HEK293 (cell line): ENCODE measurements around the gene EIF5B.

ENCODE experiments used
- CTCF ChIA-PET: fragments of 350-600 bp; formaldehyde crosslinking; extraction: SDS; loops from one replicate; lab custom pipeline; 2021; ENCODE audit warnings: antibody characterized with exemption; lab: Yijun Ruan, JAX
- POLR2A ChIA-PET: fragments of 300-600 bp; formaldehyde crosslinking; extraction: SDS; loops from one replicate; lab custom pipeline; 2020; ENCODE audit warnings: antibody characterized with exemption, inconsistent platforms; lab: Yijun Ruan, JAX
- H3K27ac ChIP-seq: fragments of 200-500 bp; sonication (Bioruptor generic); 2 replicates; pipeline ENCODE4 v1.5.1; 2014; ENCODE audit warnings: low read depth, low read length, control low read depth, inconsistent platforms; ENCODE audit errors: extremely low read depth
- H3K36me3 ChIP-seq, 2 experiments: fragments of 200-500 bp in 1 of 2; sonication (Bioruptor generic) in 1 of 2; 1 replicate in 1 of 2; 2 replicates in 1 of 2; pipeline ENCODE4 v1.5.1; 2014 to 2017; ENCODE audit warnings: inconsistent platforms in 2 of 2, low read length in 2 of 2; ENCODE audit not compliant: control insufficient read depth in 2 of 2, insufficient read depth in 1 of 2
- H3K4me1 ChIP-seq: fragments of 200-500 bp; sonication (Bioruptor generic); 2 replicates; pipeline ENCODE4 v1.5.1; 2014; ENCODE audit warnings: mild to moderate bottlenecking, low read length, inconsistent platforms; ENCODE audit not compliant: control insufficient read depth, insufficient read depth
- H3K4me3 ChIP-seq: 2 replicates; pipeline ENCODE4 v1.5.1; 2011; ENCODE audit warnings: low read depth, mild to moderate bottlenecking, control low read depth, low read length, moderate library complexity
- H3K9me3 ChIP-seq: fragments of 200-500 bp; sonication (Bioruptor generic); 2 replicates; pipeline ENCODE4 v1.5.1; 2014; ENCODE audit warnings: low read depth, low read length, inconsistent platforms; ENCODE audit not compliant: control insufficient read depth, insufficient read depth
- KLF16 ChIP-seq: fragments of 450-650 bp; formaldehyde crosslinking; IDR thresholded peaks from 2 replicates; pipeline ENCODE4 v1.5.1; 2017; ENCODE audit warnings: missing biosample characterization, missing genetic modification characterization
- SETDB1 ChIP-seq: IDR thresholded peaks from one replicate; pipeline ENCODE4 v1.6.1; 2017; ENCODE audit warnings: mild to moderate bottlenecking, low read length, moderate library complexity, mixed read lengths; ENCODE audit not compliant: insufficient read length
- ZBTB7A ChIP-seq: fragments of 450-650 bp; formaldehyde crosslinking; IDR thresholded peaks from 2 replicates; pipeline ENCODE4 v1.5.1; 2016; ENCODE audit warnings: low read depth, missing biosample characterization, missing genetic modification characterization
- ZNF121 ChIP-seq: fragments of 450-650 bp; formaldehyde crosslinking; IDR thresholded peaks from 2 replicates; pipeline ENCODE4 v1.5.1; 2016; ENCODE audit warnings: missing biosample characterization, missing genetic modification characterization
- ZNF175 ChIP-seq: fragments of 450-650 bp; formaldehyde crosslinking; IDR thresholded peaks from 2 replicates; pipeline ENCODE4 v1.5.1; 2016; ENCODE audit warnings: missing biosample characterization, missing genetic modification characterization
- ZNF670 ChIP-seq: fragments of 450-650 bp; formaldehyde crosslinking; IDR thresholded peaks from 2 replicates; pipeline ENCODE4 v1.5.1; 2016; ENCODE audit warnings: missing biosample characterization, missing genetic modification characterization, low read depth
- ZNF677 ChIP-seq: fragments of 450-650 bp; IDR thresholded peaks from 2 replicates; pipeline ENCODE4 v1.5.0; 2018; ENCODE audit warnings: missing biosample characterization, mild to moderate bottlenecking, missing genetic modification characterization, moderate library complexity
- TF ChIP-seq, protein P1 (sequence below): fragments of 450-650 bp; formaldehyde crosslinking; IDR thresholded peaks from 2 replicates; pipeline ENCODE4 v1.5.1; 2016; ENCODE audit warnings: missing biosample characterization, missing genetic modification characterization
- TF ChIP-seq, protein P2 (sequence below): fragments of 450-650 bp; formaldehyde crosslinking; IDR thresholded peaks from 2 replicates; pipeline ENCODE4 v1.5.1; 2016; ENCODE audit warnings: missing biosample characterization, missing genetic modification characterization, borderline replicate concordance
- TF ChIP-seq, protein P3 (sequence below): fragments of 450-650 bp; formaldehyde crosslinking; IDR thresholded peaks from 2 replicates; pipeline ENCODE4 v1.5.1; 2016; ENCODE audit warnings: missing biosample characterization, missing genetic modification characterization
- TF ChIP-seq, protein P4 (sequence below): fragments of 450-650 bp; formaldehyde crosslinking; IDR thresholded peaks from 2 replicates; pipeline ENCODE4 v1.5.1; 2016; ENCODE audit warnings: missing biosample characterization, missing genetic modification characterization
- TF ChIP-seq, protein P5 (sequence below): fragments of 450-650 bp; formaldehyde crosslinking; IDR thresholded peaks from 2 replicates; pipeline ENCODE4 v1.5.1; 2016; ENCODE audit warnings: missing biosample characterization, missing genetic modification characterization

The EIF5B gene

DNA sequence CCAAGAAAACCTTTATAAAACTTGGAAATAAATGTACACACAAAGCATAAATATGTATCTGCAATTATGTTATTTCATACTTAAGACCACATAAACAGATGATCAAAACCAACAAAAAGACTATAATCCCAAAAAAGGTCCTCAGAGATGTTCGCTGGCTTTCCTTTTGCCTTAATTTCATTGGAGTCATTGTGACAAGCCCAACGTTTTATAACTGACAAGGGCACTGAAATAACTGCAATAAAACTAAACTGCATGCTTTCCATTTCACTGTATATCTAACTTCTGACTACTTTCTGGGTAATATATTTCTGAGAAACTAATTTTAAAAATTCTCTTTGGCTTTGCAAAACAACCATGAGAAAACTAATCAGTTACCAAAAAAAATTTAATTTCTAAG lies 96.2 kb downstream of the EIF5B start:
- ChIA-PET POLR2A (no interaction called here), CTCF (no interaction called here)
- H3K27ac ChIP-seq: no peak overlapping the region
- no peak for TF ChIP-seq ZNF175 (tag by site-specific recombination)
- TF ChIP-seq, protein P1, sequence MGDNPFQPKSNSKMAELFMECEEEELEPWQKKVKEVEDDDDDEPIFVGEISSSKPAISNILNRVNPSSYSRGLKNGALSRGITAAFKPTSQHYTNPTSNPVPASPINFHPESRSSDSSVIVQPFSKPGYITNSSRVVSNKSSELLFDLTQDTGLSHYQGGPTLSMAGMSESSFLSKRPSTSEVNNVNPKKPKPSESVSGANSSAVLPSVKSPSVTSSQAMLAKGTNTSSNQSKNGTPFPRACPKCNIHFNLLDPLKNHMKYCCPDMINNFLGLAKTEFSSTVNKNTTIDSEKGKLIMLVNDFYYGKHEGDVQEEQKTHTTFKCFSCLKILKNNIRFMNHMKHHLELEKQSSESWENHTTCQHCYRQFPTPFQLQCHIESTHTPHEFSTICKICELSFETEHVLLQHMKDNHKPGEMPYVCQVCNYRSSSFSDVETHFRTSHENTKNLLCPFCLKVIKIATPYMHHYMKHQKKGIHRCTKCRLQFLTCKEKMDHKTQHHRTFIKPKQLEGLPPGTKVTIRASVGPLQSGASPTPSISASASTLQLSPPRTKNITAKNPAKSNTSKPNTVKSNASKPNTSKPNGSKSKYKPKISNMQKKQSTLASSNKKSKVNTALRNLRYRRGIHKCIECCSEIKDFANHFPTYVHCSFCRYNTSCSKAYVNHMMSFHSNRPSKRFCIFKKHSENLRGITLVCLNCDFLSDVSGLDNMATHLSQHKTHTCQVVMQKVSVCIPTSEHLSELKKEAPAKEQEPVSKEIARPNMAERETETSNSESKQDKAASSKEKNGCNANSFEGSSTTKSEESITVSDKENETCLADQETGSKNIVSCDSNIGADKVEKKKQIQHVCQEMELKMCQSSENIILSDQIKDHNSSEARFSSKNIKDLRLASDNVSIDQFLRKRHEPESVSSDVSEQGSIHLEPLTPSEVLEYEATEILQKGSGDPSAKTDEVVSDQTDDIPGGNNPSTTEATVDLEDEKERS: no peak
- TF ChIP-seq SETDB1: no peak
- TF ChIP-seq, protein P2, sequence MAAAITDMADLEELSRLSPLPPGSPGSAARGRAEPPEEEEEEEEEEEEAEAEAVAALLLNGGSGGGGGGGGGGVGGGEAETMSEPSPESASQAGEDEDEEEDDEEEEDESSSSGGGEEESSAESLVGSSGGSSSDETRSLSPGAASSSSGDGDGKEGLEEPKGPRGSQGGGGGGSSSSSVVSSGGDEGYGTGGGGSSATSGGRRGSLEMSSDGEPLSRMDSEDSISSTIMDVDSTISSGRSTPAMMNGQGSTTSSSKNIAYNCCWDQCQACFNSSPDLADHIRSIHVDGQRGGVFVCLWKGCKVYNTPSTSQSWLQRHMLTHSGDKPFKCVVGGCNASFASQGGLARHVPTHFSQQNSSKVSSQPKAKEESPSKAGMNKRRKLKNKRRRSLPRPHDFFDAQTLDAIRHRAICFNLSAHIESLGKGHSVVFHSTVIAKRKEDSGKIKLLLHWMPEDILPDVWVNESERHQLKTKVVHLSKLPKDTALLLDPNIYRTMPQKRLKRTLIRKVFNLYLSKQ: no peak
- TF ChIP-seq, protein P3, sequence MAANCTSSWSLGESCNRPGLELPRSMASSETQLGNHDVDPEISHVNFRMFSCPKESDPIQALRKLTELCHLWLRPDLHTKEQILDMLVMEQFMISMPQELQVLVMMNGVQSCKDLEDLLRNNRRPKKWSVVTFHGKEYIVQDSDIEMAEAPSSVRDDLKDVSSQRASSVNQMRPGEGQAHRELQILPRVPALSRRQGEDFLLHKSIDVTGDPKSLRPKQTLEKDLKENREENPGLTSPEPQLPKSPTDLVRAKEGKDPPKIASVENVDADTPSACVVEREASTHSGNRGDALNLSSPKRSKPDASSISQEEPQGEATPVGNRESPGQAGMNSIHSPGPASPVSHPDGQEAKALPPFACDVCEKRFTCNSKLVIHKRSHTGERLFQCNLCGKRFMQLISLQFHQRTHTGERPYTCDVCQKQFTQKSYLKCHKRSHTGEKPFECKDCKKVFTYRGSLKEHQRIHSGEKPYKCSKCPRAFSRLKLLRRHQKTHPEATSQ (tag by site-specific recombination): no peak
- TF ChIP-seq ZNF677 (tag by site-specific recombination): no peak
- TF ChIP-seq ZBTB7A (tag by site-specific recombination): no peak
- TF ChIP-seq ZNF121 (tag by site-specific recombination): no peak
- no peaks in the 10 kb centered on the region for H3K9me3 ChIP-seq
- peaks cover 18 to 44% of the 10 kb centered on the region in 2 experiments for H3K36me3 ChIP-seq
- no peak overlapping the region for H3K4me3 ChIP-seq
- H3K4me1 ChIP-seq: no peaks in the 10 kb centered on the region

- Histone ChIP-seq H3K9me3 (no peaks in the 10 kb centered on the region), H3K4me3 (no peak overlapping the region), H3K27ac (no peak overlapping the region), H3K36me3 (peaks cover 9 to 41% of the 10 kb centered on the region in 2 experiments; a peak in 2 of 3 replicates), H3K4me1 (no peaks in the 10 kb centered on the region)
- CTCF ChIA-PET: interaction anchor here (0.7 kb wide), 1 partner anchor 25 kb away, joined by 3 read pairs; no protein-coding TSS in a partner anchor
- POLR2A ChIA-PET: no interaction called here
- TF ChIP-seq ZNF670 (no peak), ZNF121 (tag by site-specific recombination) (peak; percentile 48; the same call in 1 of the 2 replicates), KLF16 (tag by site-specific recombination) (no peak)
- TF ChIP-seq, protein P4, sequence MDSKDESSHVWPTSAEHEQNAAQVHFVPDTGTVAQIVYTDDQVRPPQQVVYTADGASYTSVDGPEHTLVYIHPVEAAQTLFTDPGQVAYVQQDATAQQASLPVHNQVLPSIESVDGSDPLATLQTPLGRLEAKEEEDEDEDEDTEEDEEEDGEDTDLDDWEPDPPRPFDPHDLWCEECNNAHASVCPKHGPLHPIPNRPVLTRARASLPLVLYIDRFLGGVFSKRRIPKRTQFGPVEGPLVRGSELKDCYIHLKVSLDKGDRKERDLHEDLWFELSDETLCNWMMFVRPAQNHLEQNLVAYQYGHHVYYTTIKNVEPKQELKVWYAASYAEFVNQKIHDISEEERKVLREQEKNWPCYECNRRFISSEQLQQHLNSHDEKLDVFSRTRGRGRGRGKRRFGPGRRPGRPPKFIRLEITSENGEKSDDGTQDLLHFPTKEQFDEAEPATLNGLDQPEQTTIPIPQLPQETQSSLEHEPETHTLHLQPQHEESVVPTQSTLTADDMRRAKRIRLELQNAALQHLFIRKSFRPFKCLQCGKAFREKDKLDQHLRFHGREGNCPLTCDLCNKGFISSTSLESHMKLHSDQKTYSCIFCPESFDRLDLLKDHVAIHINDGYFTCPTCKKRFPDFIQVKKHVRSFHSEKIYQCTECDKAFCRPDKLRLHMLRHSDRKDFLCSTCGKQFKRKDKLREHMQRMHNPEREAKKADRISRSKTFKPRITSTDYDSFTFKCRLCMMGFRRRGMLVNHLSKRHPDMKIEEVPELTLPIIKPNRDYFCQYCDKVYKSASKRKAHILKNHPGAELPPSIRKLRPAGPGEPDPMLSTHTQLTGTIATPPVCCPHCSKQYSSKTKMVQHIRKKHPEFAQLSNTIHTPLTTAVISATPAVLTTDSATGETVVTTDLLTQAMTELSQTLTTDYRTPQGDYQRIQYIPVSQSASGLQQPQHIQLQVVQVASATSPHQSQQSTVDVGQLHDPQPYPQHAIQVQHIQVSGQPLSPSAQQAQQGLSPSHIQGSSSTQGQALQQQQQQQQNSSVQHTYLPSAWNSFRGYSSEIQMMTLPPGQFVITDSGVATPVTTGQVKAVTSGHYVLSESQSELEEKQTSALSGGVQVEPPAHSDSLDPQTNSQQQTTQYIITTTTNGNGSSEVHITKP (tag by site-specific recombination): no peak
- TF ChIP-seq, protein P5, sequence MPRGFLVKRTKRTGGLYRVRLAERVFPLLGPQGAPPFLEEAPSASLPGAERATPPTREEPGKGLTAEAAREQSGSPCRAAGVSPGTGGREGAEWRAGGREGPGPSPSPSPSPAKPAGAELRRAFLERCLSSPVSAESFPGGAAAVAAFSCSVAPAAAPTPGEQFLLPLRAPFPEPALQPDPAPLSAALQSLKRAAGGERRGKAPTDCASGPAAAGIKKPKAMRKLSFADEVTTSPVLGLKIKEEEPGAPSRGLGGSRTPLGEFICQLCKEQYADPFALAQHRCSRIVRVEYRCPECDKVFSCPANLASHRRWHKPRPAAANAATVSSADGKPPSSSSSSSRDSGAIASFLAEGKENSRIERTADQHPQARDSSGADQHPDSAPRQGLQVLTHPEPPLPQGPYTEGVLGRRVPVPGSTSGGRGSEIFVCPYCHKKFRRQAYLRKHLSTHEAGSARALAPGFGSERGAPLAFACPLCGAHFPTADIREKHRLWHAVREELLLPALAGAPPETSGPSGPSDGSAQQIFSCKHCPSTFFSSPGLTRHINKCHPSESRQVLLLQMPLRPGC: no peak
These were observed 99.7 kb downstream of the EIF5B start for GRCh38 chr2:99436874-99437273.
